Activated naive CD8-positive, alpha-beta T cell (primary cell): Measurements from ENCODE around the gene AKT1.
A peak's percentile ranks its signal among the peaks of the same experiment; 100 is the strongest.
"Not testable (repeated sequence)": the region's sequence is repeated elsewhere in the genome, so short reads cannot be mapped to it uniquely, and the experiment has no call there.

ENCODE experiments used
- H3K27ac Mint-ChIP-seq: one replicate; pipeline ENCODE4 v1.8.0; 2021; ENCODE audit warnings: mixed read lengths
- H3K27me3 Mint-ChIP-seq: one replicate; pipeline ENCODE4 v1.8.0; 2021; ENCODE audit warnings: mixed read lengths
- H3K36me3 Mint-ChIP-seq: one replicate; pipeline ENCODE4 v1.8.0; 2021; ENCODE audit warnings: mixed read lengths
- H3K4me1 Mint-ChIP-seq: one replicate; pipeline ENCODE4 v1.8.0; 2021; ENCODE audit warnings: low read depth, mixed read lengths
- H3K4me3 Mint-ChIP-seq: one replicate; pipeline ENCODE4 v1.8.0; 2021; ENCODE audit warnings: mild to moderate bottlenecking, mixed read lengths
- H3K9me3 Mint-ChIP-seq: one replicate; pipeline ENCODE4 v1.8.0; 2021; ENCODE audit warnings: low read depth, mixed read lengths

The AKT1 gene

DNA sequence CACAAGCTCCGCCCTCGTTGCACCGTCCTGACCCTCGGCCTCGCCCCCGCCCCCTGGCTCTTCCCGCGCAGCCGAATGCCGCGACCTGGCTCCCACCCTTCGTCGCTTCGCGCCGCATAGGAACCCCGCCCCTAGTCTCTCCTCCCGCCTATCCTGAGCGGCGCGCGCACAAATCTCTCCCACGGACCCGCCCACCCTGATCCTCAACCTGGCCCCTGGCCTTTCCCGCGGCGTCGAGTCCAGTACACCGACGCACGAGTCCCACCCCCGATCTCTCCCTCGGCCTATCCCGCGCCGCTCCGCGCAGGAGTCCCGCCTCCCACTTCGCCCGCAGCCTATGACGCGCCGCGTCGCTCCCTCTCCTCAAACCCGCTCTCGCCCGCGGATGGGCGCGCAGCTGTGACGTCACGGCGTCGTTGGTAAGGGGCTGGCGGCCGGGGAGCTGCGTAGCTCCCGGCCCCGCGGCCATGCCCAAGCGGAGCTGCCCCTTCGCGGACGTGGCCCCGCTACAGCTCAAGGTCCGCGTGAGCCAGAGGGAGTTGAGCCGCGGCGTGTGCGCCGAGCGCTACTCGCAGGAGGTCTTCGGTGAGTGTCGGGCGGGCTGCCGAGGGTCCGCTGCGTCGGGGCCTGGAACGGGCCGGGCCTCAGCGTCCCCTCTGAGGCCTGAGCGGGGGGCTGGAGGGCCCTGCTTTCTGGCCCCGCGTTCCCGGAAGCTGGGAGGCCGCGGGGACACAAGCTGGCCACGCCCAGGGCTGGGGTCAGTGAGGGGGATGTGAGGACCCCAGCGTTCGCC is 42.6 kb downstream of the AKT1 start, which contains the start of gene SIVA1:
SIVA1 (plus strand) TSS at position 413 of the 793 bp plus-strand sequence; CDS start at position 468, 55 bp downstream.
- Mint-ChIP-seq H3K36me3 (no peaks in the 10 kb centered on the region), H3K27ac (peak within 1 kb of the TSS; percentile 86), H3K4me3 (peak within 1 kb of the TSS; percentile 95), H3K4me1 (peaks cover 39% of the 10 kb centered on the region), H3K27me3 (no peaks in the 10 kb centered on the region), H3K9me3 (no peaks in the 10 kb centered on the region)

- Mint-ChIP-seq H3K36me3 (no peaks in the 10 kb centered on the region), H3K4me3 (peak overlapping the region; percentile 95), H3K27me3 (no peaks in the 10 kb centered on the region), H3K27ac (peak overlapping the region; percentile 86), H3K9me3 (no peaks in the 10 kb centered on the region), H3K4me1 (peaks cover 37% of the 10 kb centered on the region)
Observed at GRCh38 chr14:104752423-104752734, 43.2 kb downstream of the AKT1 start.

DNA sequence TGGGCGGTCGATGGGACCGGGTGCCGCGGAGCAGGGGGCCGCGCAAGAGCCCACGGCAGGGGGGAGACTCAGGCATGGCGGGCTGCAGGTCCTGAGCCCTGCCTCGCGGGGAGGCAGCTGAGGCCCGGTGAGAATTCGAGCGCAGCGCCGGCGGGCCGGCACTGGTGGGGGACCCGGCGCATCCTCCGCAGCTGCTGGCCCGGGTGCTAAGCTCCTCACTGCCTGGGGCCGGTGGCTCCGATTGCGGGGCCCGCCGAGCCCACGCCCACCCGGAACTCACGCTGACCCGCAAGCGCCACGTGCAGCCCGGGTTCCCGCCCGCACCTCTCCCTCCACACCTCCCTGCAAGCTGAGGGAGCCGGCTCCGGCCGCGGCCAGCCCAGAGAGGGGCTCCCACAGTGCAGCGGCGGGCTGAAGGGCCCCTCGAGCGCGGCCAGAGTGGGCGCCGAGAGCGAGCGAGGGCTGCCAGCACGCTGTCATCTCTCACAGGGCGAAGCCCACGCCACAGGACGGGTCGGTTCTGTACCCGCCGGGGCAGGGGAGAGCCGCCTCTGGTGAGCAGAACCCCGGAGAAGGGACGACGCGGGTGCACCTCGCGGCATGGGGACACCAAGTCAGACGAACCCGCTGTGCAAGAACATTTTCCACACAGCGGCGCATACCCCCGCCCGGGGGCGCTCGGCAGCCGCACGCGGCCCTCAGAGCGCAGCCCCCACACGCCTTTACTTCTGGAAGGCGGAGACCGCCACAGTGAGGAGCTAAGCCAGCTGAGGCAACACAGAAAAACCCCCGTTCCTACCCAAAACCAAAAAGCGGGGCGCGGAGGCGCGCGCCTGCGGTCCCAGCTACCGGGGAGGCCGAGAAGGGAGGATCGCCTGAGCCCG is 43.8 kb downstream of the AKT1 start:
- Mint-ChIP-seq H3K4me3 (peak overlapping the region; percentile 95), H3K36me3 (no peaks in the 10 kb centered on the region), H3K27ac (peak overlapping the region; percentile 86), H3K9me3 (no peaks in the 10 kb centered on the region), H3K4me1 (peaks cover 32% of the 10 kb centered on the region), H3K27me3 (no peaks in the 10 kb centered on the region)

DNA sequence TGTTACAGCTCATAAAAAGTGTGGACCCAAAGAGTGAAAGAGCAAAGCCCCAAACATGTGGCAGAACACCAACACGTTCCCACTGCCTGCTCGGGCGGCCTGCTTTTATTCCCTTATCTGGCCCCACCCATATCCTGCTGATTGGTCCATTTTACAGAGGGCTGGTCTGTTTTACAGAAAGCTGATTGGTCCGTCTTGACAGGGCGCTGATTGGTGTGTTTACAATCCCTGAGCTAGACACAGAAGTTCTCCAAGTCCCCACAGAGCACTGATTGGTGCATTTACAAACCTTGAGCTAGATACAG is 44.8 kb downstream of the AKT1 start:
- H3K4me1 Mint-ChIP-seq, result peaks cover 25% of the 10 kb centered on the region
- not testable (repeated sequence) for H3K36me3 Mint-ChIP-seq, H3K27me3 Mint-ChIP-seq, H3K9me3 Mint-ChIP-seq
- H3K4me3 Mint-ChIP-seq, result peak overlapping the region; percentile 56
- peak overlapping the region; percentile 46 for H3K27ac Mint-ChIP-seq

GRCh38 chr14:104750056-104750752 is 45.3 kb downstream of the AKT1 start:
- H3K27ac Mint-ChIP-seq, result peak overlapping the region; percentile 28
- no peaks in the 10 kb centered on the region for H3K36me3 Mint-ChIP-seq

GRCh38 chr14:104749111-104749649 is 46.4 kb downstream of the AKT1 start:
- H3K27me3 Mint-ChIP-seq, result no peaks in the 10 kb centered on the region
- no peaks in the 10 kb centered on the region for H3K9me3 Mint-ChIP-seq
- no peak overlapping the region for H3K27ac Mint-ChIP-seq
- H3K4me1 Mint-ChIP-seq, result peaks cover 13% of the 10 kb centered on the region
- no peaks in the 10 kb centered on the region for H3K36me3 Mint-ChIP-seq
- H3K4me3 Mint-ChIP-seq, result no peak overlapping the region

More at GRCh38 chr14:104750056-104750752, 45.3 kb downstream of the AKT1 start:
- Mint-ChIP-seq H3K9me3 (no peaks in the 10 kb centered on the region), H3K4me1 (peaks cover 21% of the 10 kb centered on the region), H3K27me3 (no peaks in the 10 kb centered on the region), H3K4me3 (no peak overlapping the region)

DNA sequence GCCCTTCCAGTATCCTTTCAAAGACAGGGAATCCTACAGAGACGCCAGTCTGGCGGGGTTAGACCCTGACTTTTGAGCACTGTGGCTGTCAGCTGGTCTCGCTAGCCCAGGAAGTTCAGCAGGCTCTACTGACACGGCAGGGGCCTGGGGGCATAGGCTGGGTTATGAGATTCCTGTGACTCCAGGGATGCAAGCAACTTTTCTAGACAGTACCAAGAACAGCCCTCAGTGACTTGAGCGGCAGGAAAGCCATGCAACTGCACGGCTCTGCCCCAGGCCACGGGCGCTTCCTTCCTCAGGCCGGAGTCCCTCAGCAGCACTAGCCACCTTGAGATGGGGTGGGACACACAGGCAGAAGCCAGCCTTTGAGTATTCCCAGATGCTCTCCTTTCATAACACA is 47.7 kb downstream of the AKT1 start:
- Mint-ChIP-seq H3K27me3 (no peaks in the 10 kb centered on the region), H3K4me1 (peaks cover 6% of the 10 kb centered on the region), H3K36me3 (no peaks in the 10 kb centered on the region), H3K27ac (no peak overlapping the region), H3K4me3 (no peak overlapping the region), H3K9me3 (no peaks in the 10 kb centered on the region)

GRCh38 chr14:104746934-104747481 is 48.5 kb downstream of the AKT1 start:
- H3K4me3 Mint-ChIP-seq, result no peak overlapping the region
- H3K27me3 Mint-ChIP-seq, result no peaks in the 10 kb centered on the region
- no peak overlapping the region for H3K27ac Mint-ChIP-seq
- H3K4me1 Mint-ChIP-seq, result peaks cover 3% of the 10 kb centered on the region
- no peaks in the 10 kb centered on the region for H3K36me3 Mint-ChIP-seq
- no peaks in the 10 kb centered on the region for H3K9me3 Mint-ChIP-seq

DNA sequence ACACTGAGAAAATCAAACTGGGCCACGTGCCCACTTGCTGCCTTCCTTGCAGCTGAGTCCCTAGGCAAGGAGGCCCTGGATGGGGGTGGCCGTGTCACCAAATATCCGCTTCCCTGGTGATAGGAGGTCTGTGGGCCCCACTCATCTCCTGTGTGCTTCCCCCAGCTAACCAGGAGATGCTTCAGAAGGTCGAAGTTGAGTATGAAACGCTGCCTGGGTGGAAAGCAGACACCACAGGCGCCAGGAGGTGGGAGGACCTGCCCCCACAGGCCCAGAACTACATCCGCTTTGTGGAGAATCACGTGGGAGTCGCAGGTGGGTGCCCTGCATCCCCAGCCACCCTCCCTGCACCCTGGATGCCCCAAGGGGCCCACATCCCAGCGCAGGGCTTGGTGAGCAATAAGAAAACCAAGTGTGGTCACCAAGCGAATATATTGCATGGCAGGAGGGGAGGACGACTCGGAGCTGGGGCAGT is 49.4 kb downstream of the AKT1 start:
- no peak overlapping the region for H3K27ac Mint-ChIP-seq
- H3K27me3 Mint-ChIP-seq, result no peaks in the 10 kb centered on the region
- H3K4me3 Mint-ChIP-seq, result no peak overlapping the region
- H3K4me1 Mint-ChIP-seq, result peaks cover 3% of the 10 kb centered on the region
- no peaks in the 10 kb centered on the region for H3K9me3 Mint-ChIP-seq
- no peaks in the 10 kb centered on the region for H3K36me3 Mint-ChIP-seq

GRCh38 chr14:104745431-104745830 is 50.1 kb downstream of the AKT1 start:
- H3K36me3 Mint-ChIP-seq, result no peaks in the 10 kb centered on the region
- H3K27ac Mint-ChIP-seq, result no peak overlapping the region
- H3K4me1 Mint-ChIP-seq, result peaks cover 3% of the 10 kb centered on the region
- H3K4me3 Mint-ChIP-seq, result no peak overlapping the region
- H3K27me3 Mint-ChIP-seq, result no peaks in the 10 kb centered on the region
- H3K9me3 Mint-ChIP-seq, result no peaks in the 10 kb centered on the region

GRCh38 chr14:104744484-104744883 is 51.1 kb downstream of the AKT1 start:
- no peak overlapping the region for H3K27ac Mint-ChIP-seq
- peaks cover 3% of the 10 kb centered on the region for H3K4me1 Mint-ChIP-seq
- H3K9me3 Mint-ChIP-seq, result no peaks in the 10 kb centered on the region
- H3K4me3 Mint-ChIP-seq, result no peak overlapping the region
- H3K27me3 Mint-ChIP-seq, result no peaks in the 10 kb centered on the region
- peaks cover 2% of the 10 kb centered on the region for H3K36me3 Mint-ChIP-seq

GRCh38 chr14:104743461-104744380 is 51.8 kb downstream of the AKT1 start:
- Mint-ChIP-seq H3K27me3 (no peaks in the 10 kb centered on the region), H3K4me1 (peaks cover 3% of the 10 kb centered on the region), H3K9me3 (no peaks in the 10 kb centered on the region), H3K27ac (no peak overlapping the region), H3K36me3 (peaks cover 2% of the 10 kb centered on the region), H3K4me3 (no peak overlapping the region)

GRCh38 chr14:104742586-104743455 is 52.7 kb downstream of the AKT1 start:
- no peaks in the 10 kb centered on the region for H3K27me3 Mint-ChIP-seq
- peaks cover 3% of the 10 kb centered on the region for H3K4me1 Mint-ChIP-seq
- H3K9me3 Mint-ChIP-seq, result no peaks in the 10 kb centered on the region
- H3K36me3 Mint-ChIP-seq, result peaks cover 2% of the 10 kb centered on the region
- no peak overlapping the region for H3K4me3 Mint-ChIP-seq
- H3K27ac Mint-ChIP-seq, result no peak overlapping the region
